IPS-NIHi7 (cell line): ENCODE results near the gene ELMO1.
"Not testable (repeated sequence)": the region's sequence is repeated elsewhere in the genome, so short reads cannot be mapped to it uniquely, and the experiment has no call there.

Experiments
- DNase-seq: peaks from one replicate; pipeline ENCODE4 v3.0.0; 2012; ENCODE audit warnings: mixed read lengths; ENCODE audit errors: extremely low spot score

ELMO1 gene

DNA sequence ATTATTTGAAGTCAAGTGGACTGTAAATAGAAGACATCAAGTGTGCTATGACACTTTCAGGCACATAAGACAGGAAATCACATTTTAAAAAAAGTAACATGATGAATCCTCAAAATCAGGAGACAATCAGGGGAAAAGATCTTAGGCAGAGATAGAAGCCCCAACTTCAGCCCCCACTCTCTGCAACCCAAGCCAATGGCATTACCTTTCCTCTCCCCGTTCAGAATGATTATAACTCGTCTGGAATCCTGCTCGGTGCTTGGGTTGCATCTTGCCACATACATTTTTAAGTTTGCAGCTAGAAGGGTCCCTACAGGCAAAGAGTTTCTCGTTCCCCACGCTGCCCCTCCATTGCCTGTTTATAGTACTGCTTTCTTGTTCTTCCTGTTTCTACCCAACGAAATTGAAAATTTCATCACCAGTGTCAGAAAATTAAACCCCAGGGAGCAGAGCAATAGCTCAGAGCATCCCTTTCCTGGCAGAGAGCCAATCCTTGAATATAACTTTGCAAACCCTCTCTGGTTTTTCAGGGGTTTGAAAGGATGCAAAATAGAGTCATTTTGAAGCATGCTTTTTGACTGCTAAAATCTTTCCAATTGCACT, 463.9 kb downstream of the ELMO1 start:
- no peak for DNase-seq

DNA sequence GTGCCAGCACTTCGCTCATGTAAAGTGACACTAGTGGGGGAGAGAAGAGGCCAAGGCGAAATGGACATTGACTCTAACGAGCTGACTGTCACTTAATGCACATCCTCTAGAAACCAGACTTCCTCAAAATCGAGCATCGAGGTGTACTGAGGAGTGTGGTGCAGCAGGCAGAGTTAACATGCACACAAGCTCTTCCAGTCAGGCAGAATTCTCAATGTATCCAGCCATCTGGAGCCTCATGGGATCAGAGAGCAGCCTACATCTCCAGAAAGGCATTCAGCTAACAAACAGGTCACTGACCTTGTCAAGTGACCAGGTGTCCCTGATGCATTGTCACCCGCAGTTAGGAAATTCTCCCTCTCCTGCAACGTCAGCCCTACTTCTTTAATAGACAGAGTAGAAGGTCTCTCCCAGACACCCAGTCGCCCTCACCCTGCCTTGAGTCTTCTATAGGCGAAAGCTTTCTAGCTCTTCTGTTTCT, 464.6 kb downstream of the ELMO1 start:
- no peak for DNase-seq

DNA sequence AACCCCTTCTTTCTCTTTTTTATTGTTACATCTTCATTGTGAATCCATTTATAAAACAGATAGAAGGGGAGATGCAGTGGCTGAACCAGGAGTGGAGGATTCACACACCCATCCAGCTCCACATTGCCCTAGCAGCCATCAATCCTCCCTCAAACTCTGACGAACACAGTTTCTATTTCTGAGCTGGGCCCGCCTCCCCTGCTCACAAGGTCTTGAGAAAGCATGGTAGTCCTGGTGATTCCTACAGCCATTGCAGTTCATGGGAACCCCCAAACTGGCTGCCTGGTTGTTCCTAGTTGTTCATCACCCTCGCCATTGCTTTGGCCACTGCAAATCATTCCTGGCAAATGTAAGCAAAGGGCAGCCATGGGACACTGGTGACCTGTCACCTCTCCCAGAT, 465.9 kb downstream of the ELMO1 start:
- no peak for DNase-seq

DNA sequence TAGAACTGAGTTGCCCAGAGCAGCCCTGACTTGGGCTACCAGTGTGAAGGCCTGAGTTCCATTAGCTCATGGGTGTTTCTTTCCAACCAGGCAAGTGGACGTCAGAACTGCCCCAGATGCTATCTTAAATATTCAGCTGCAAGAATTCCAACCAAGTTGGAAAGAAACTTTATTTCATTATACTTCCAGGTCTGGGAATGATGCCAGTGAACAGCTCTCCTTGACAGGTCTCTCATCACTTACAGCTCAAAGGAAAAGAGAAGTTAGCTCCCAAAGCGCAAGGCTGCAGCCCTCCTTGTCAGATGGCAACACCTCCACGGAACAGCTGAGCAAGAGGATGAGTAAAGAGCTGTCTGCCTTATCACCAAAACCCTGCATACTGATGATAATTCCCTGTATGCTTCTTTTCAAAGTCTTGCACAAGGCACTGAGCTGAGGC, 468.8 kb downstream of the ELMO1 start:
- DNase-seq, result no peak

DNA sequence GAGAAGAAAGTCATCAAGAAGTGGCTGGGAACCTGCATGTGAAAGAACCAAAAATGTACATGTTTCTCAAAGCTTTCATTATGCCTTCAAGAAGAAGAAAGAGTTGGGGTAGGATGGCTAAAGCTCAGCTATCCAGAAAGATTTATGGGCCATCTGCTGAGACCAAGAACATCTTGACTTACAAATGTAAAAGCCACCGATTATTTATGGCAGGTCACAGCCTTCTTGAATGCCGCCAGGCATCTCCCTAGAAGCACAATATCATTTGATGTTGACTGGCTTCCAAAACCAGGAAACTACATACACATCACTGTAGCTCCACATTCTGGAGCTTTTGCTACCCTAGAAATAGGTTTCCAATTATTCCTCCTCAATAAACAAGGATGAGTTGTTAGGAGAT, 470.2 kb downstream of the ELMO1 start:
- no peak for DNase-seq

DNA sequence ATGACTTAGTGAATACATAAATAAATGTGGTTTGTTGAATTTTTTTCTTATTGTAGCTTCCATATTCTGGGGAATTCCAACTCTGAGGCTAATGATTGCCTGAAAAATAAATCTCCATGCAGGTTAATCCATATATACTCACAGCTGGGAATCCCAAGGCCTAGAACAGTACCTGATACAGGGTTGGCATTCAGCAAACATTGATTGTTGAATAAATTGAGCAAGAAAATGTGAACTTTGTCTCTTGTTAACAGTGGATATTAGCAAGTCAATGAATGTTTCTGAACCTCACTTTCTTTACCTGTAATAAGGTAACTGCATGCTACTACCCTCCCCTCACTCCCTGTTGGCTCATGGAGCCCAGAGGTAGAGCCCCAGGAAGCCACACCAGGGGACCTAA, 470.8 kb downstream of the ELMO1 start:
- DNase-seq, result no peak

DNA sequence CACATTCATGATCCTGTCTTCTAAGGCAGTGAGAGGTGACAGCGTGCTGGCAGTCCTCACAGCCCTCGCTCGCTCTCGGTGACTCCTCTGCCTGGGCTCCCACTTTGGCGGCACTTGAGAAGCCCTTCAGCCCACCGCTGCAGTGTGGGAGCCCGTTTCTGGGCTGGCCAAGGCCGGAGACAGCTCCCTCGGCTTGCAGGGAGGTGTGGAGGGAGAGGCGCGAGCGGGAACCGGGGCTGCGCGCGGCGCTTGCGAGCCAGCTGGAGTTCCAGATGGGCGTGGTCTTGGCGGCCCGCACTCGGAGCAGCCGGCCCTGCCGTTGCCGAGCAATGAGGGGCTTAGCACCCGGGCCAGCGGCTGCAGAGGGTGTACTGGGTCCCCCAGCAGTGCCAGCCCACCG, 475.1 kb downstream of the ELMO1 start:
- not testable (repeated sequence) for DNase-seq

DNA sequence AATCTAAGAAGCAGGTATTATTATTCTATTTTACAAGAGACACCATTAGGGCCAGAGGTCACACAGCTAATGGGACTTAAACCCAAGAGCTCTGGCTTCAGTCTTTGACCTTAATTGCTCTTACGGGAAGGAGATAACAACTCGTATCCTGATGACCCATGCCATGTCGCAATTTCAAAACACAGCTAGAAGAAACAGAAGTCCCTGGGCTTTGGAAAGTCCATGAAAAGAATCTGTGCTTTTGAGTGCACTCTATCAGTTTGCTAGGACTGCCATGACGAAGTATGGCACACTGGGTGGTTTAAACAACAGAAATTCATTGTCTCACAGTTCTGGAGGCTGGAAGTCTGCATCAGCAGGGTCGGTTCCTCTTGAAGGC, 476.5 kb downstream of the ELMO1 start:
- no peak for DNase-seq

DNA sequence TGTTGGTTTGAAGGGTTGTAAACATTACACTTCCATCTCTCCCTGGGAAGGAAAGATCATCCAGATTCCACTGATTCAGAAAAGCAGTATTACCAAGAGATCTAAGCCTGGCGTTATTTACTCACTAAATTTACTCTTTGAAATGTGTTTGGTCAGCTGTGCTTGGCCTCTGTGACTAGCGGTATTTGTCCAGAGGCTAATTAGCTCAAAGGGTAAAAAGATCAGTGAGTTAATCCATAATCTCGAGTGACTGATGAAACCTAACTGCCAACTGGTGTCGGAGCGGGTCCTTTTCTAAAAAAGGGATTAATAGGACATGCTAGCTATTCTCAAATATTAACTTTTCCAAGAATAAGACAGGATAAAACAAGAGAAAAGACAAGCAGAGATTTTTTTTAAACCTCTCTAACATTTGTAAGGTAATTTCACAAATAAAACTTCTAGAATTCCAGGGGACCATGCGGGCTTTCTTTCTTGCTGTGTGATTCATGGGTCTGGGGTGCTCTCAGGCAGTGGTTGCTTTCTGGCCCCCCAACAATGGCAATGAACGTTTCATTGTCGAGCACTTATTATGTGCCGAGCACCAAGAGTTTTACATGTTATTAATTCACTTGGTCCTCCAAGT, 477.0 kb downstream of the ELMO1 start:
- no peak for DNase-seq

DNA sequence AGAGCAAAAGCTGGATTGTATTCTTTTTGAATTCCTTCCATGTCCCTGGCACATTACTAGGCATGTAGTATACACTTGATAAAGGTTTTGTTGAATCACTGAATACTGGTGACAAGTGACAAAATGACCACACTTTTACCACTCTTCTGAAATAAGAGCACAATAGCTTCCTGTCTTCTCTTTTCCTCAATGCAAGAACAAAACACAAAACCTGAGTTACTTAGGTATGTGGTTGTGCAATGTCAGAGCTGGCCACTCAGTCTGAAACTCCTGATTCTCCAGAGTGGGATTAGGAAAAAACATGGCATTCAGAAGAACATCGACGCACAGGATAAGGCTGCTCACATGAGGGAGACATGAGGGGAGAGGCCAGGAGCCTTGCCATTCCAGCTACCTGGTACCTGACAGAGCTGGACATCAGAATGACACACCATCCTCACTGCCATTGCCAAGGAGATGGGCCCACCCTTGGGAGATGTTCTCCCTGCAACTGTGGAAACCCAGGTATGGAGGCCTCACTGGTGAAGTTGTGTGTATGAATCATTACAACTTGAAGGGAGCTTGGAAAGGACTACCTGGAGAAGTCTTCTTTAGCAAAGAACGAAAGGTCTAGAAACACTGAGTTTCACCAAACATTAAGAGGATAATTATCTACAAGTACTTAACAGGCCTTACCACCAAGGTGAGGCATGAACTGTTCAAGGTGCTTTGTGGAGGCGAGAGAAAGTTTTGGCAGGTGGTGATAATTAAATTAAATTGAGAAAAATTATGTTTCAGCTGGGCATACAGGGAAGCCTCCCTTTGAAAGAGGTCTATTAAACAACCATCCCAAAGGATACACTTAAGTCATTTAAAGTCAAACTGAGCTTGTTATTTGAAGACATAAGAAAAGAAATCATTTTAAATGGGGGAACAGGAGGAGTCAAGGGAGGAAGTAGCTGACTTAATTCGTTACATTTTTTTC, 477.8 kb downstream of the ELMO1 start:
- DNase-seq, result no peak

DNA sequence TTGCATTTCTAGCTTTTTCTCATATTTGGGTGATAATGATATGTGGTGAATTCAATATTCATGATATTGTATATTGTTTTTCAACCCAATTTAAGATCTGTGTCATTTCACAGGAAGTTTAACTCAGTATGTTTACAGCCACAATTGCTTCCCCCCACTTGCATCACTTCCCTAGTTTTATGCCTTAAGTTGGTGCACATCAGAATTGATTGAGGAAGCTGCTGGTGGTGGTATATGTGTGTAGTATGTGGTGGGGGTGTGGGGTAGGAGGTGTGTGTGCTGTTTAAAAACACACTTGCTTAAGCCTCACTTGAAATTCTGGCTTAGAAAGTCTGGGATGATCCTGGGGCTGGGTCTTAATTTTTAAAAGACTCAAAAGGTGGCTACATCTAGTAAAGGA, 479.3 kb downstream of the ELMO1 start:
- DNase-seq, result no peak

DNA sequence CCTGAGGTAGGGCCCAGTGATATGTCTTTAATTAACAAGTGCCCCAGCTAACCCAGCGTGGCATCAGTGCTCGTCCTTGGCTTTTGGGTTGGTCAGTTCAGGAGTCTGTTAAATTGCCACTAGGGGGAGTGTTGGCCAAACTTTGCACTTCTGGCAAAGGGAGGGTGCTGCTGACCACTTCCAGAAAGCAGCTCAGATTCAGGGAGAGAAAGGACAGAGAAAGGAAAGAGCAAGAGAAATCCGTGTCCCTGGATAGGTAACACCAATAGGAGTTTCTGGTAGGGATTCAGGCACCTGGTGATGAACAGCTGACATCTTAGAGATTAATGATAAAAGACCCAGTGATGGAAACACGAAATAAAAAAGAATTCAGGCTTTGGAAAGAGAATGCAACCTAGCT, 481.3 kb downstream of the ELMO1 start:
- DNase-seq, result peak; percentile 82

DNA sequence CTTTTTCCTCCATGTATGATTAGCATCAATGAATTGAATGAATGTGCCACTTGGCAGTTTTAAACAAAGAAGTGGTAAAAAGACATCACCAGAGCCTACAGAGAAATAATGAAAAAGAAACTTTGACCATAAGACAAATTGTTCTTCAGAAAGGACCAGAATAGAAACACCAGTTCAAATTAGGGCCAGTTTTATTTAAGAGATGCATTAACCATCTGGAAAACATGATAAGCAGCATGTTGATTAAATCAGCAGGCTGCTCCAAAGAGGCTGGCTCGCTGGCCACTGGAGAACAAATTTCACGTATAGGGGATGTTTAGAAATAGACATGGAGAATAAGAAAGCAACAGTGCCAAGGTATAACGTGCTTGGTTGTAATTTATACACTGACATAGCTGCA, 482.0 kb downstream of the ELMO1 start:
- DNase-seq, result no peak

DNA sequence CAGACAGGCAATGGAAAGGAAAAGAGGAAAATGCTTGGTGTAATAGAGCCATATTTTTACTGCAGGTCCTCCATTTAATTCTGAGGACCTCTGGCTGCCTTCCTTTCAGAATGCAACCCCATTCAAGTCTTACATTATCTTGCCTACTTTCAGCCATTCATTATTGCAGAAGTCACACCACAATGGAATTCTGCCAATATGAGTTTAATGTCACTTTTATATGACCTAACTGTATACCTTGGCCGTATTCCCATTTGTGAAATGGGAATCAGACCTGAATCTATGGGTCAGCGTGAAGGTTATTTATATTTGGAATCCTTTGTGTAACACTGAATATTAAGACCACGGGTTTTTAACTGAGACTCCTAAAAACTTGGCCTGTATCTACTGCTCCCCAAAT, 482.6 kb downstream of the ELMO1 start:
- DNase-seq, result no peak

DNA sequence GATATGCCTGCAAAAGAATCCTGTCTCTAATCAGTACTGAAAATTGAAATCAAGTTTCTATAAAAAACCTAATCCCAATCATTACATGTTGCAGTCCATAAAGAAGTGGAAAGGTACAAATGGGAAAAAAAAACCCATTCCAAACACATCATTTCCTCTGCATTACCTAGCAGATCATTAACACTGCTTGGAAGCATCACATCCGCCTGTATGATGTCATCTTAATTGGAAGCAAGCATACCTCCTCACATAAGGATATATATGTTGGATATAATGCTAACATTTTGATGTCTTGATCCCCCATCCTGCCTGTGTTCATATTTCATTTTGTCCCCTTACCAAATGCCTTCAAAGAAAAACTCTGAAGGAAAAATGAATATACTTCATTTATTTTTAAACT, 483.0 kb downstream of the ELMO1 start:
- no peak for DNase-seq

DNA sequence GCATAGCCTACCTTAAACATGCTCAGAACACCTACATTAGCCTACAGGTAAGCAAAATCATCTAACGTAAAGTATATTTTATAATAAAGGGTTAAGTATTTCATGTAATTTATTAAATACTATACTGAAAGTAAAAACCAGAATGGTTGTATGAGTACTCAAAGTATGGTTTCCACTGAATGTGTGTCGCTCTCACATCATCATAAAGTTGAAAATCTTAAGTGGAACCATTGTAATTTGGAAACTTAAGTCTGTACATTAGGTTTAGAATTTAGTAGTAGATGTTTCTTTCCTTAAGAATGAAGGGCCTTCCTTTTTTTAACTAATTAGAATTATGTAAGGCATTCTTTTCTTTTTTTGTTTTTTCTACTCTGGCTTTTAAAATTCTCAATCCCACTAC, 484.4 kb downstream of the ELMO1 start:
- DNase-seq, result no peak

DNA sequence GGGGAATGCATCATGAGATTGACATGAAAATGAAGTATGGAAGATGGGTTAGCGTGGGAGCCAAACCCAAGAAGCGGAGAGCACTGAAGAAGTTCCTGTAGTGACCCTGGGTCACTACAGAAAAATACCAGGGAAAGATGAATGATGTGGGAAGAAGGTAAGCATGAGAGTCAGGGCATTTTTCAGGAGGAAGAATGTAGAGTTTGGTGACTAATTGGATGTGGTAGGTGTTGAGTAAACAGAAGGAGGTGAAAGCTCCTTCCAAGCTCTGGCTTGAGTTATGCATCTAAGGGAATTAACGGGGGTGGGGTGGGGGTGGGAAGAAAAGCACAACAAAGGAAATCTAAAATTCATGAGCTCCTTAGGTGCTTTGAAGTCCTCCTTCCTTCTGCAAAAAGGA, 486.3 kb downstream of the ELMO1 start:
- DNase-seq, result peak; percentile 33

DNA sequence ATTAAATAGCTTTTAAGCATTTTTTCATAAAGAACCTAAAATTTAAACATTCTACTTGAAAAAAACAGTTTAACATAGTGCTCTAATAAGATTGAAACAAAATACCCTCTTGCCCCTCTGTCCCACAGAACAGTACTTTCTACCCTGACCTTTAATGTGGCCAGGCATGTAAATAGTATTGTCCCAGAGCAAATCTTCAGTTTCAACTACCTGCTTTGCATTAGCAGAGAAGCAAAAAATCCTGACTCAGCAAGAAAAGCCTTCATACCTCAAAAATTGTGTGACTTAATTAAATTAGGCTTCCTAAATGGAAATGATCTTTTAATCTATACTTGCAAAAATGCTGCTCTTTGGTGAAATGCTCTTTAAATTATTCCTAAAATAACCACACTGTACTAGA, 487.0 kb downstream of the ELMO1 start:
- no peak for DNase-seq

DNA sequence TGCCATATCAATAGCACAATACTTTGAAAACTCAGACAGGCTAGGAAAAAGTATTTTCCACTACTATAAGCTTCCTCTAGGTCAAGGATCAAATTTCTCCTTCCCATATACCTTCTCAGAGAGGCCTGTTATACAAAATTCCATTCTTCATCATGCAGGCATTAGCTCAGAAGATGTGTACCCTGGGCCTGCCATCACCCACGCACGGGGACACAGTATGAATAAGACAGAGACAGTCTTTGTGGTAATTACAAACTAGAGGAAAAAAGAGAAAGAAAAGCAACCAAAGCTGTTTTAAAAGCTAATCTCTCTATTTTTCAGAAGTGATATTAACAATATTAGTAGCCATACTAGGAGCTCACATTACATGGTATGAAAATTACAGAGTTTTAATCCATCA, 487.6 kb downstream of the ELMO1 start:
- no peak for DNase-seq

DNA sequence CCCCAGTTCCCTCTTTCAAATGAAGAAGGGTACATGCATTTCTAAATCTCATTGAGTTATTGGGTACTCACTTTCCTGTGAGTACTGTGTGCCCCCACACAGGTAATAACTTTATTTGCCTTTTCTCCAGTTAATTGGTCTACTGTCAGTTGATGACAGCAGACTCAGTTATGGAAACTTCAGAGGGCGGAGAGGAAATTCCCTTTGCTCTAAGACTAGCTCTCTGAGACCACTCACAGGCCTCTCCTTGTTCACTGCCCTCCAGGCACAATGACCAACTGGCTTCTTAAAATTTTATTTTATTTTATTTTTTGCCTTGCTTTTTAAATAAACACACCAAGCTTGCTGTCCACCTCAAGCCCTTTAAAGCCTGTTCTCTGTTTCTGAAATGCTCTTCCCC, 488.6 kb downstream of the ELMO1 start:
- no peak for DNase-seq

DNA sequence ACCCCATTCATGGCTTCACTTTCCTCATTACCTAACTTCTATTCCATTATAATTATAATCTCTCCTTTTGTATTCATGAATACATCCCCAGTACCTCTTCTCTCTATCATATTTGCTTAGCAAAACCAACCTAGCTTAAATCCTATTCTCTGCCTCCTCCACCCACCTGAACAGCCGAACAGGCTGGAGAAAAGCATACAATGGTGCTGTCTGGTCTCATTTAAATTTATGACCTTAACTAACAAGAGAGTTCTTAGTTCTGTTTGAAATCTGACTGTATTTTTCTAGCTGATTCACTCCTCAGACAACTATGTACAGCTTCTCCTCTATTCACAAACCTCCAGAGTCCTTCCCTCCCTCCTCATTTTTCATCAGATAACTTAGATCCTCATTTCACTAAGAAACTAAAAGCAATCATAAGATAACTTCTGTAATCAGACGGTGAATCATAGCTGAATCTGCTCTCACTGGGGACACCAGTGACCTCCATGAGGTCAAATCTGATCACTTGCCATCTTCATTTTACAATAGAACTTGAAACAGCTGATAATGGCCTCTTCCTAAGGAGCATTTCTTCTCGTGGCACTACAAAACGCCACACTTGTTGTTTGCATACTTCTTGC, 490.4 kb downstream of the ELMO1 start:
- DNase-seq, result no peak

DNA sequence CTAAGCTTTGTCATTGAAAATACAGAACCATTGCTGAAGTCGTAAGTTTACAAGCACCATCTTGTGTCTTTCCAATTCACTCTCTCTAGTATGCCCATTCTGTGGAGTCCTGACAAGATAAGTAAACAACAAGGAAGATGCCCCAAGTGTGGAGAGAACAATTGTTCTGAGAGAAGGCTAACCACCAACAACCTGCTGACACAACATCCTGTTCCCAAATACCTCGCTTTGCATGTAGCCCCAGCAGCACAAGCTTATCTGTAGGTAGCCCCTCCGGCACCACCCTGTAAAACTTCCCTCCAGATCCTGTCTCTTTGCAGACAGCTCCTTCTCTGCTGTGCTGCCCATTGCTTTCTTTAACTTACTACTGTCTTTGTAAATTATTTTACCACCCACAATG, 491.0 kb downstream of the ELMO1 start:
- no peak for DNase-seq
